NOMO-1 treated with dmso at 0.1 percent for 144 hours (cell line): ENCODE results near the gene SPTLC3.
"Not testable (repeated sequence)": the region's sequence is repeated elsewhere in the genome, so short reads cannot be mapped to it uniquely, and the experiment has no call there.

Experiments
- DNase-seq: peaks from one replicate; lab custom pipeline; 2025; ENCODE audit not compliant: unreplicated experiment; lab: John Stamatoyannopoulos, UW

Gene SPTLC3

DNA sequence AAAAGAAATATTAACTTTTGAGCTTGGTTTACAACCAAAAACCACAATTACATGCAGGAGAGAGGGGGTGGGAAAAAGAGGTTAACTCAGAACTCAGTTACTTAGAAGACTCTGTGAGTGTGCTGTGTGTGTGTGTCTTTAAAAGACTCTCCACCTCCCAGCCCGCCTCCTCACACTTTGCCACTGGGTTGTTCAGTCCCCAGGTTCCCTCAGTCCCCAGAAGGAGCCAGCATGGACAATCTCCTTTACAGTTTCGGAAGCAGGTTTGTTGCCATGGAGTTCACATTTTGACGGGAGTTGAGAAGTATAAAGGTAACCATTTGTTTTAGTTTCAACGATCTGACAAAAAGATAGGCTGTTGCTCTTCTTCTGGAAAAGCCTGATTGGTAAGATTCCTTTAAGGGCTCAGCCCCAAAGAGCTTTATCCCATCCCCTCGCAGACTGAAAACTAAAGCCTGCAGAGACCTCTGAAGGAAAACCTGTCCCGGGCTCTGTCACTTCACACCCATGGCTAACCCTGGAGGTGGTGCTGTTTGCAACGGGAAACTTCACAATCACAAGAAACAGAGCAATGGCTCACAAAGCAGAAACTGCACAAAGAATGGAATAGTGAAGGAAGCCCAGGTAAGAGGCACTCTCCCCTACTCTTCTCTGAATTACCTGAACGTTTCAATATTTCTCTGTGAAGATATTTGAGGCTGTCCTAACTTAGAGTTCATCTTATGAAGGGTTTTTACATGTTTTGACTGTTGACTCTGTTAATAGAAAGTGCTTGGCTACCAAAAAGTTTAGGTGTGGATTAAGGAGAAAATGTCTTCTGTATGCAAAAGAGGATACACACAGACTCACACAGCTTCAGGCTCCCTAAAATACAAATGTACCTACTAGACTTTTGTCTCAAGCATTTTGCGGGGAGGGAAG lies at the start of gene SPTLC3:
TSS of gene SPTLC3 (plus strand) at position 212 of the 921 bp plus-strand sequence. CDS start at position 508, 296 bp downstream.
- no peak for DNase-seq

DNA sequence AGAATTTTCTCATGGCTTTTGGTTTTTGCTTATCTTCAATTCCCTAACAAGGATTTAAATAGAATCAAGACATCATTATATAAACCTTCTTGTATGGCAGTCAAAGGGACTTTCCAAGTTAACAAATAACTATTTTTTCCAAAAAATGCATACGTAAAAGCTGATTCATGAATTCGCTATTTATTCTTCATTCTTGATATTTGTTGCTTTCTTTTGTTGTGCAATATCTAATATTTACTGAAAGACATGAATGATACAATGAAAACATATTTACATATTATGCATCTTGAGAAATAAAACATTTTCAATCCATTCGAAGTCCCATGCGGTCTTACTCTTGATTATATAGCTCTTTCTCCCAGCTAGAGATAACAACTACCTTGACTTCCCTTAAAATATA lies 47.0 kb upstream of the SPTLC3 start:
- DNase-seq = no peak

DNA sequence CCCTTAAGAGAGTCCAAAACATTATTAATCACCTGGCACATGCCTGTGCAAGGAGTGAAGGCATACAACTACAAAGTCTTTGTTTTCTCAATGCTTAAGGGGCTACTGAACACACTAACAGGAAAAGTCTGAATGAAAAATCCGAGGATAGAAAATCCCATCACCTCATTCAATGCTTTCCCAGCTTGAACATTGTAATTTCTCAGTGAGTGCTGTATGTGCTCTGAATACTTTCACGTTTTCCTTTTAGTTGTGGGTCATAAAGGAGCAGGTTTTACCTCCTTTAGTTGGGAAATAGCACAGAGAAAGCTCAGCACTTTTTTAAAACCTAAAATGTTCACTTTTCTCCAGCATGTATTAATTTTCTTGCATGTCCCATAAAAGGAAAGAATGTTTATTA lies 45.9 kb upstream of the SPTLC3 start:
- DNase-seq = no peak

DNA sequence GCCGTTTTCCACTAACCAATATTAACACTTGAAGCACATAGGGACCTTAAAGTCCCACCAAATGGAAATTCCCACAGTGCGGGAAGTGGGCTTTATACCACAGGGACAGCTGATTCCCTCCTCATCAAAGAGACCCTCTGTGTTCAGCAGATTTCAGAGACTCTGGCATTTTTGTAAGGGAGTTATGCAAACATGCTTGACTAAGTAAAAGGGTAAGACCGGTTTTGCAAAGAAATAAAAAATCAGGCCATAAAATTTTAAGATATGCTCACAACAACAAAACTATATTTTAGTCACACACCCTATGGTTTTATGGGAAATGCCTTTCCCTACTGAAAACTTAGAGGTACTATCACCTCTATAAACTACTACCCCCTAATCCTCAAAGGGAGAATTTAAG lies 45.4 kb upstream of the SPTLC3 start:
- DNase-seq = no peak

DNA sequence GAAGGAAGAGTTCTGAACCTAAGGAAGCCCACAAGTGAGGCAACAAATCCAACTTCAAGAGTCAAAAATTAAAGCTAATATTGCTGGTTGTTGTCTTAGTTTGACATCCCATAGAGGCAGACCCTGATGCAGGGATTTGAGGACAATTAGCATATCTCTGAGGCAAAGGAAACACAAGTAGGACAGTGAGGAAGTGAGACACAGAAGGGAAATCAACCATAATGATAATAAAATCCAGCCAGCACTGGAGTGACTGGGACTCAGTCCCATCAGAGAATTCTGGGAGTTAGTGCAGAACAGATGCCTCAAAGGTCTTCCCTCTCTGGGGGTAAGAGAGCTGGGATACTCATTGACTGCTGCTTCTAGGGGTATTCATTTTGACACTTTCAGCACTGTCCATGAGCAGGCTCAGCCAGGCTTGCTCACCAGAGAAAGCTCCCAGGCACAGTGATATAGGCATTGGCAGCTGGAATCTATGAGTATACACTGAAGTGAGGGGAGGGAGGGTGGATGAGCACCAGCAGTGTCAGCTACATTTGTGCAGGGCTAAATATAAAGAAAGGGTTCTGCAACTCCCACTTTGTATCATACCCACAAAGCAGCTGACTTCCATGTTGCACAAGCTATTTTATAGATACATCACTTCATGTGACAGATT lies 43.4 kb upstream of the SPTLC3 start:
- no peak for DNase-seq

DNA sequence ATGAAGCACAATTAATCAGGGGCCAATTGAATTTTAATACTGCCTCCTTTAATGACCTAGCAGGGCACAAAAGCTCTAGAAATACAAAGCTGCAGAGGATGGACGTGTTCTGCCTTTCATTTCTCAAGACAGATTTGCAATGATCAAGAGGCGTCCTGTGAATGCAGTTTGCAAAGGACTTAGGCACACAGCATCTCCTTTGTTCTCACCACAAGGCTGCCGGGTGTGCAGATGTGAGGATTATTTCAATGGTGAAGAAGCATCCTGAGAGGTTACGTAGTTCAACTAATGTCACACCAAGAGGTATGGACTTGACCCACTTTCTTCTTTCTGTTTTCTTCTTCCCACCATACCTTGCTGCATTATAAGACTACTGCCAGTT lies 42.9 kb upstream of the SPTLC3 start:
- no peak for DNase-seq

DNA sequence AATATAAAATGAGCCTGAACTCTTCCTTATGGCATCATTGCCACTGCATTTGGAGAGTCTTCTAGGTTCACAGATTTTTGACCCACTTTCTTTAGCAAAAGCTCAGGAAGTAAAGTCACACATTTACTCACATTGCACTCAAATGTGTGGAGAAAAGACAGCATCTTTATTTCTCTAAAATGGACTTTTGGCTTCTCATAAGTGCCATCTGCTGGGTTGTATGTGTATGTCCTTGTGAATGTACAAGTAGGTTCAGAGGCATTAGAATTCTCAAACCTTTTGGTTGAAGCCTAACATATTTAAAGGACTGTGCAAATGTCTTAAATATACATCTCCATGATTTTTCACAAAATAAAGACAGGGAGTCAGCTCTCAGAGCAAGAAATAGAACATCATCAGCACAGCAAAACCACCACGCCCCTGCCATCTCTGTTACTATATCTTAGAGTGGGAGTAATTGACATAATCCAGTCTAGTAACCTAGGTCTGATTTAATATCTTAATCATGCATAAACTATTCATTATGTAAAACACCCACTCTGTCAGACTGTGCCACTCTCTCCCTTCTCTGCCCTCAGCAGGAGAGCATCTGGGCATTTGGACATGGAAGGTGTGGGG lies 42.2 kb upstream of the SPTLC3 start:
- no peak for DNase-seq

DNA sequence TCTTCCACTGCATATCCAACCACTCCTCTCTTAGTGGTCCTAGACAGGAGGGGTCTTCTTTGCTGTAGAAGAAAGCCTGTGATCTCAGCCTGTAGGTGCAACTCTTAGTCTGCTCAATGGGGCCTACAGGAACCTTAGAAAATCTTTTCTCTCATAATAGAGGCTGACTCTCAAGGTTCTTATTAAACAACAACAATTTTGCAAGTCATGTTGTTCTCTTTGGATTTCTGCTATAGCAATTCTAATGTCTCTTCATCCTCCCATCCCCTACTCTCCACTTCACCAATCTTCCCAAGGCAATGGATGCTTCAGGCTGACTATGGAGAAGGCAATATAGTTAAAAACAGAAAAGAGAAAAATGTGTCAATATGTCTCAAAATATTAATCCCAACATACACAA lies 40.8 kb upstream of the SPTLC3 start:
- no peak for DNase-seq

DNA sequence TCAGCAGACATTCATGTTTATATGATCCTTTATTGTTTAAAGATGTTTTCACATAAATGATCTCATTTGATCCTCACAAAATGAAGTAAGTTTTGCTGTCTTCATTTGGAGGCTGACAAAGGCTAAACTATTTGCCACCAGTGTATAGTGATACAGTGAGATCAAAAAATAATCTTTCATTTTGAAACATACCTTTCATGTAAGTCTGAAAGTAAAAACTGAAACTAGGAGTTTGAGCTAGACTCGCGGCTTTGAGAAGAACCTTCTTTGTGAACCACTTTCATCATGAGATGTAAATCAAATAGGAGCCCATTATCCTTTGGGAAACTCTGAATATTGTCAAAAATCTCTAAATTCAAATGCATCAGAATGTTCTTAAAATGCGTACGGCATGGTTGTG lies 40.3 kb upstream of the SPTLC3 start:
- DNase-seq = no peak

DNA sequence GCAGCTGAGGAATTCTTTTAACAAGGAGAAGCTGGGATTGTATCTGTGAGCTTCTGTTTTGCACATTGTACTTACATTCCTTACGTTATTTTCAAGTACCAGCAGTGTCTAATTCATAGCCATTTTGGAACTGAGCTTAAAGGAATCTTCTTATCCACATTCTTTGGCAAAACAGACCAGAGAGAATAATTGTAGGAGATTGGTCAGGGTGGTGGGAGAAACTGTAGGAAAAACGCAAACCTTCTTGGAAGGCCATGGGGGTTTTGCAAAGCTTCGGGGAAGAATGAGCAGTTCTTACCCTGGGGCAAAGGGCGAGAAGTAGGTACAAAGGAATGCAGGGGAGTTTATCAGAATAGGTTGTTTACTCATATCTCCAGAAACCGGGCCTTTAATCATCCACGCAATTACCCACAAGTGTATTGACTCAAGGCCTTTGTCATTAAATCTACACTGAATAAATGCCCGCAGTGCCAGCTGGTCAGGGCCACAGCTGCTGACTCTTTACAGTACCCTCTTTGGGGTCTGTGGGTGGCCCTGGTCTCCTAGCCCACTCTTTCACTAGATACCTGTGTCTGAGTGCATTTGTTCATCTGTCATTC lies 39.6 kb upstream of the SPTLC3 start:
- DNase-seq = no peak

DNA sequence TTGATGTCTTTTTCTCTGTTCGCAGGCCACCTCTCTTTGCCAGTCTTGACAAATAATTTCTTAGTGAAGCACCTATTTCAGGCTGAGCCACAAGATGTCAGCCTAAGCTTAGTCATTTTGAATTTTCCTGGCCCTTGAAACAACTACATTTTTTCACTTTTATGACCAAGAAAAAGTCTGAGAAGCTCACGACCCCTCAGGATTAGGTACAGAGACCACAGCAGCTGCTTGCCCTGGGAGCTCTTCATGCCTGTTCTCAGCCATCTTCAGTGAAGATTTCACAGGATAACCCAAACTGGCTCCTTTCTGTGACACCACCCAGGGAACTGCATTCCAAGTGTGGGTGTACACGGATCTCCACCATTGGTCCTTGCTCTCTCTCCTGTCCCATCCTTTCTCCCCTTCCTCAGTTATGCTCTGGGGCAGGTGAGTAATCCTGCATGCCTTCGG lies 38.4 kb upstream of the SPTLC3 start:
- no peak for DNase-seq

DNA sequence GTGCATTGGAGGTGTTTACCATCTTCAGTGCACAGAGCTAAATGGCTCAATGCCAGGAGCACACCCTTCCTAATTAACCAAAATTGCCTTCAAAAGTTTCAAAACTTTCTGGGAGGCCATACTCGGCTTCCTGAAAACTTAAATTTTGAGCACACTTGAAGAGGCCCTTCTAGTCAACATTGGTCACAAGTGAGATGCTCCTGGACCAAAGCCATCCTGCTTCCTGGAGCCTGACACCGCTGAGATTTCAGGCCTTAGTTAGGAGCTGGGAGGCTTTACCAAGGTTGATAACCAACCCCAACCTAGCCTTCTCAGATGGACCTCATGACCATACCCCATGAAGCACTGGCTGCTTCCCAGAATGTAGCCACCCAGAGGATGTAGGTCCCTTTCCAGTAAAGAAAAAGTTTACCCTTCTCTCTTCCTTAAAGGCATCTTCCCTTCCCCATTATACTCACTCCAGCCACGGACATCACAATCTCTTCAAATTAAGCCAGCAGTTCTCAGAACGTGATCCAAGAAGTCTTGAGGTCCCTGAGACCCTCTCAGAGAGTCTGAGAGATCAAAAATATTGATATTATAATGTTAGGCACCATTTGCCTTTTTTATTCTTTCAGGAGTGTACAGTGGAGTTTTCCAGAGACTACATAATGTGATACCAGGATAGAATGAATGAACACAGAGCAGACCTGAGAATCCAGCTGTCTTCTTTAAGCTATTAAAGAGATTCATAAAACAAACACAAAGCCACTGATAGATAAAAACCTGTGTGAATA lies 32.8 kb upstream of the SPTLC3 start:
- DNase-seq = no peak

DNA sequence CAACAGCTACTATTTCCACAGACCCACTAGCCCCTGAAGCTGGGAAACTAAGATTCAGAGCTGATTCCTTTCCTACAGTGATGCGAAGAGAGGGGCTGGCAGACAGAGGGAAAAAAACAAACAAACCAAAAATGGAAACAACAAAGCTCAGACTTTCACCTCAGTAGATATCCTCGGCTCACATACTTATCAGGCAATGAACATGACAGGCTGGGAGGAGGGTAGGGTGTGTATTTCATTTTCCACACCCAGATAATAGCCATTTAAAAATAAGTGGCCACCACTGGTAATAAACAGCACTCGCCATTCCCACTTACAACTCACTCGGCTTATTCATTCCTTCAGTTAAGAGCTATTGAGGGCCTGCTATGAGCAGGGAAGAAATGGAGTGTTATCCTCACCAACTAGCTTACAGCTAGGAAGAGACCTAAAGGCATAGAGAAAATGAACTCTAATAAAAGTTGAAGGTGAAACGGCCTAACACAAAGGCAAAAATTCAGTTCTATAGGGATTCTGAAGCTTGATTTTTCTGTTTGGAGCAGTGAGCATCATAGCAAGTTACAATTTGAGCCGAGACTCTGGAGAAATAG lies 32.0 kb upstream of the SPTLC3 start:
- DNase-seq = no peak

DNA sequence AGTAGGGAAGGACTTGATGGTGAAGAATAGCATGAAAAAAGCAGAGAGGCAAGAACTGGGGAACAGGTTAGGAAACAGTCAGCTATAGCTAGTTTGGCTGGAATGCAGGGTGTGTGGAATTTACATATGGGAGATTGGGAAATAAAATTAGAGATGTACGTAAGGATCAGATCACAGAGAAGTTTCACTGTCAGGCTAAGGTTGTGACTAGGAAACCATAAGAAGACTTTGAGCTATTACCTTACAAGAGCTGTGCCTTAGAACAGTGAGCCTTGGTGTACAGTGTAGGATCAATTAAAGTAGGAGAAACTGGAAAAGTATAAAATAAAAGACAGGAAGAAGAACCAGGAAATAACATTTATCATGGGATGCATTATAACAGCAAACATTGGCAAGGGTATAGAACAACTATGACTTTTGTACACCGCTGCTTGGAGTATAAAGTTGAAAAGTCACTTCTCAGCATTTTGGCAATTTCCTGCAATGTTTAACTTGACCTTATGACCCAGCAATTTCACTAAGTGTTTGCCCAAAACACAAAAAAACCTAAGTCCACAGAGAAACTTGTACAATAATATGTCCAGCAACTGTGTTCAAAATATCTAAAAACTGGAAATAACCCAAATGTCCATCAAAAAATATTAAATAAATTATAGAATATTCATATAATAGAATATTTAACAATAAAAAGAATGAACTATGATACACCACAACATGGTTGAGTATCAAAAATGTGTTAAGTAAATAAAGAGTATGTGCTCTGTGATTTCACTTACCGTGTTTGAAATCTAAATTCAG lies 31.2 kb upstream of the SPTLC3 start:
- DNase-seq = no peak

DNA sequence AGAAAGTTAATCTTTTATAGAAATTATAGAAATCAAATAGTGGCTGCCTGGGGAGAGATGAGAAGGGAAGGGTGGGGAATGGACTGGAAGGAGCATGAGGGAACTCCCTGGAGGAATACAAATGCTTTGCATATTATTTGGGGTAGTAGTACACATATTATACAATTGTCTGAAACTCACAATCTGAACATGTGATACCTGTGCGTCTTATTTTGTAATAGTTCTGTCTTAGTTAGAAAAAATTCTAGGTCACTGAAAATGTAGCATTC lies 30.7 kb upstream of the SPTLC3 start:
- DNase-seq = no peak

DNA sequence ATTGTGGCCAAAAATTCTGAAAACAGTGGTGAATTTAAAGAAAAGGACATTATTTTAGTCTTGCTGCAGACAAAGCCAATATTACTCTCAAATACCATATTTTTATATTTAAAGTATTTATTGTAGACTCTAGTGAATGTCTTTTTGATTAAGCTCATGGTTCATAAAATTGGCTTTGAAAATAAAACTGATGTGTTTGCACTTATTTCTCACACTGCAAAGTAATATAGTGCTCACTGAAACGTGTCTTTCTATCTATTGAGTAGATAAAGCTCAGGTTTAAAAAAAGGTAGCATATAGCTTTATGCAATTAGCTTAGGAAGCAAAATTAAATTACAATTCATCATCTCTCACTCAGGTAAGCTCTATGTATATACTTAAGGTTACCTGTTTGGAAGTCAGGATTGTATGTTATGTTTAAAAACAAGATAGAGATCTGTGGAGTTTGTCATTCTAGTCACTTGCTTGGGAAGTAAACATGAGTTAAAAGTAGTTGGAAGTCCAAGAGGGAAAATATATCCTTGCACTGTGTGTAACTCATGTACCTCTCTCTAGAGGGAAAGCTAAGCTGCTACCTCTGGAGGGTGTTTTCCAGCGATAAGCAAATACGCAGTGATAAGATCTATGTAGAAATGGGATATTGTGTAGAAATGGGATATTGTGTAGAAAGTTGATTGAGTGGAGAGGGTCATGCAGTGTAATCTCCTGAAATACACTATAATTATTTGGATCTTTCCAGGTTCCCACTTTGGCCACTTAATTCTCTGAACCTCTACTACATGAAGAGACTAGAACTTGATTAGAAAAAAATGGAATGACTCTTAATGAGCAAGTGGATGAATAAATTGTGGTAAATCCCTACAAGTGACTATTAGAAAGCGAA lies 29.9 kb upstream of the SPTLC3 start:
- DNase-seq = no peak

DNA sequence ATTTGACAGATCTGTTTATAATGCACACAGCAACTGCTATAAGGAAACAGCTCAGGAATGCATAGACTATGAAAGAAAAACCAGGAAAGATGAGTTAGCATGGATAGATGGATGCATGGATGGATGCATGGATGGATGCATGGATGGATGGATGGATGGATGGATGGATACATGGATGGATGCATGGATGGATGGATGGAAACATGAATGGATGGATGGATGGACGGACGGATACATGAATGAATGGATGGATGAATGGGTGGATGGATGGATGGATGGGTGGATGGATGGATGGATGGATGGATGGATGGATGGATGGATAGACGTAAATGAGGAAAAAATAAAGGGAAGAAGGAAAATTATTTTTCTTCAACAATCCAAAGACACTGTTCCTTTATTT lies 29.1 kb upstream of the SPTLC3 start:
- DNase-seq = not testable (repeated sequence)

DNA sequence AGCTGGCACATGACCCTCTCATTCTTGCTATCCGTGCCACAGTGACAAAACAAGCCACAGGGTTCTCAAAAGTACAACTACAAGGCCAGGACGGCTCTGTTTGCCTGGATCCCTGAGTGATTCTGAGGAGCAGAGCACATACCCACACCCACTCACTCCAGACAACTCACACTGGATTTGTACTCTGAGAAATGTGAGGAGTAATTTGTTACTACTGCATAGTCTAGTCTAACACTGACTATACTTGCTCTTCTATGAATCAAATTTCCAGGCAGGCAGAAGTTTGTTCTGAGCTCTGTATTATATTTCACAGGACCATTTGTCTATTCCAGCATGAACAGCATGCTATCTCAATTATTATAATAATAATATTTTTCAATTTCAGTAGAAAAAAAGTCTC lies 26.7 kb upstream of the SPTLC3 start:
- DNase-seq = no peak
